ENCODE measurements around the gene PCNT.

PCNT gene

DNA sequence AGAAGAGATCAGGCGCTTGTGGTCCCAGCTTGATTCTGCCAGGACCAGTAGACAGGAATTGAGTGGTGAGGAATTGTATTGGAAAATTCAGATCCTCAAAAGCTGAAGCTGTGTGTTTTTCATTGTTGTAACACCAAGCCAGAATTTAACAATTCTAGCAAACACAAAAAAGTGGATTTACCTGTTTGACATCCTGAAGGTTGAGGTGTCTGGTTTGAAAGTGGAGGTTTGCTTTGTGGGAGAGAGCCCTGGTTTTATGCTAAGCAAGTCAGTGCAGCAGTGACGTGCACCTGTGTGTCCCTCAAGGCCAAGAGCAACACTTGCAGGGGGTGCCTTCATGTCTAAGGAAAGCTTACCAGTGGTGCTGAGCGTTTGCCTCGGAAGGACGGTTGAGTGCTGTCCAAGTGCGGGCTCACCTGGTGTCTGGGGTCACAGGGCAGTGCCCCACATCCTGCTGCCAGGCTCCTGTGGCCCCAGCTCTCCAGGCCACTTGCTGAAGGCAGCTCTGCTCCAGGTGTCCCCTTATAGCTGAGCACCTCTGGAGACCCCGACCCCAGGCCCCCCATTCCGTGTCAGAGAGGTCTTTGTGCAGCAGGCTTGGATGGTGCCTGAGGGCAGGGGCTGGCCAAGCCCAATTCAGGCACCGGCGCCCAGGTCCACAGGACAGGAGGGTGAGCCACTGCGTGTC is 27.7 kb downstream of the PCNT start:
- WGBS (ENCODE audit: insufficient coverage, insufficient read length) = no CpG with 5 or more reads among the region's 11 CpGs
- H3K4me3 ChIP-seq (ENCODE audit: low read length) = no peak overlapping the region
- no peak for DNase-seq (ENCODE audit: low read depth, low spot score)
- H3K4me1 ChIP-seq (ENCODE audit: control insufficient read depth, insufficient read depth, low read length) = no peaks in the 10 kb centered on the region; the same call in 1 of the 2 replicates
- no peaks in the 10 kb centered on the region for H3K9me3 ChIP-seq (ENCODE audit: control insufficient read depth, insufficient read depth, low read length)
- H3K27me3 ChIP-seq (ENCODE audit: control insufficient read depth, insufficient read depth, low read length) = no peaks in the 10 kb centered on the region
- H3K36me3 ChIP-seq (ENCODE audit: control insufficient read depth, insufficient read depth, low read length) = peaks cover 56% of the 10 kb centered on the region
- H3K27ac ChIP-seq (ENCODE audit: low read length) = no peak overlapping the region

DNA sequence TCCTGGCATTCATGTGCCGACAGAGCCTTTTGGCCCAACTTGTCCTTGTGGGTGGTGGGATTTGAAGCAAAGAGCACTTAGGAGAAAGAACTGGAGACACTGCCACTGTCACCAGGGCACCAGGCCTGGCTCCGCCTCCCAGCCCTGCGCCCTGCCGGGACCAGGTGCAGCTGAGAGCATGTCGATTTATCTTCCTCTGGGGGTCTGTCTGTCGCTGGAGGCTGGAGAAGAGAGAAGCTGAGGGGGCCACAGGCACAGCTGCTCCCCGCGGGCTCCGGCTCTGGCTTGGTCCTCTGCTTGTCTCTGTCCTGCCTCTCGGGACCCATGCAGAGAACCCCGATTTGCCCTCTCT is 28.2 kb downstream of the PCNT start:
- no peaks in the 10 kb centered on the region for H3K27me3 ChIP-seq (ENCODE audit: control insufficient read depth, insufficient read depth, low read length)
- H3K9me3 ChIP-seq (ENCODE audit: control insufficient read depth, insufficient read depth, low read length) = no peaks in the 10 kb centered on the region
- WGBS (ENCODE audit: insufficient coverage, insufficient read length) = no CpG with 5 or more reads among the region's 11 CpGs
- H3K27ac ChIP-seq (ENCODE audit: low read length) = no peak overlapping the region
- H3K36me3 ChIP-seq (ENCODE audit: control insufficient read depth, insufficient read depth, low read length) = peaks cover 56% of the 10 kb centered on the region
- H3K4me3 ChIP-seq (ENCODE audit: low read length) = no peak overlapping the region
- H3K4me1 ChIP-seq (ENCODE audit: control insufficient read depth, insufficient read depth, low read length) = no peaks in the 10 kb centered on the region; the same call in 1 of the 2 replicates
- DNase-seq (ENCODE audit: low read depth, low spot score) = no peak

DNA sequence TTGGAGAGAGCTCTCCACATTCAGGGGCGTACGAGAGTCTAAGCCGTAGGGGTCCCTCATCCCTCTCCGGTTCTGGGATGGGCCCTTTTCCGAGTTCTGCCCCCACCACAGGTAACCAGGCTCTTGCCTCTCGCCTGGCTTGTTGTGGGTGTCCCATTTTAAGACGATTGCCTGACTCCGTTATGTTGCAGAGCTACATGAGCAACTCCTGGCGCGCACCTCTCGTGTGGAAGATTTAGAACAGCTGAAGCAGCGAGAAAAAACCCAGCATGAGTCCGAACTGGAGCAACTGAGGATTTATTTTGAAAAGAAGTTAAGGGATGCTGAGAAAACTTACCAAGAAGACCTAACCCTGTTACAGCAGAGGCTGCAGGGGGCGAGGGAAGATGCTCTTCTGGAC is 29.0 kb downstream of the PCNT start:
- H3K4me3 ChIP-seq (ENCODE audit: low read length) = no peak overlapping the region
- WGBS (ENCODE audit: insufficient coverage, insufficient read length) = no CpG with 5 or more reads among the region's 14 CpGs
- H3K36me3 ChIP-seq (ENCODE audit: control insufficient read depth, insufficient read depth, low read length) = peaks cover 54% of the 10 kb centered on the region

DNA sequence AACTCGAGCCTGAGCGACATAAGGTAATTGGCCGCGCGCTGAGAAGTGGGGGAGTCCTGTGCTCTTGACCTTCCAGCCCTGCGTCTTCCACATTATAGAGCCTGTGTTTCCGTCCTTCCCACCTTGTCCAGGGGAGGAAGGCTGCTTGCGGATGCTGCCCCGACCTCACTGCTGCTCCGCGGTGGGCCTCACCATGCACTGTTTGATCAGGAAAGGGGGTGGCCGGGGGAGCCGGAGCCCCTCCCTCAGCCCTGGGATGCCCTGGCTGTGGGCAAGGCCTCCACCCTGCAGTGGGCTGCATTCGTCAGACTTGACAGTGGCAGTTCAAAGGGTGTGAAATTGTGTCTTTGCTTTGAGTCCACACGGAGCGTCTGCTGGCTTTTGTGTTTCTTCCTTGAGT is 30.1 kb downstream of the PCNT start:
- Histone ChIP-seq H3K4me3 (ENCODE audit: low read length) (no peak overlapping the region), H3K36me3 (ENCODE audit: control insufficient read depth, insufficient read depth, low read length) (peaks cover 53% of the 10 kb centered on the region), H3K27me3 (ENCODE audit: control insufficient read depth, insufficient read depth, low read length) (no peaks in the 10 kb centered on the region), H3K9me3 (ENCODE audit: control insufficient read depth, insufficient read depth, low read length) (no peaks in the 10 kb centered on the region), H3K27ac (ENCODE audit: low read length) (no peak overlapping the region), H3K4me1 (ENCODE audit: control insufficient read depth, insufficient read depth, low read length) (no peaks in the 10 kb centered on the region; the same call in 1 of the 2 replicates)
- no CpG with 5 or more reads among the region's 16 CpGs for WGBS (ENCODE audit: insufficient coverage, insufficient read length)
- DNase-seq (ENCODE audit: low read depth, low spot score) = no peak

More for the DNA sequence above, 29.0 kb downstream of the PCNT start:
- no peaks in the 10 kb centered on the region; the same call in 1 of the 2 replicates for H3K4me1 ChIP-seq (ENCODE audit: control insufficient read depth, insufficient read depth, low read length)
- no peaks in the 10 kb centered on the region for H3K27me3 ChIP-seq (ENCODE audit: control insufficient read depth, insufficient read depth, low read length)
- no peak for DNase-seq (ENCODE audit: low read depth, low spot score)
- no peaks in the 10 kb centered on the region for H3K9me3 ChIP-seq (ENCODE audit: control insufficient read depth, insufficient read depth, low read length)
- H3K27ac ChIP-seq (ENCODE audit: low read length) = no peak overlapping the region

GRCh38 chr21:46354518-46354917 is 30.6 kb downstream of the PCNT start:
- H3K27ac ChIP-seq (ENCODE audit: low read length) = no peak overlapping the region
- H3K4me3 ChIP-seq (ENCODE audit: low read length) = no peak overlapping the region
- H3K36me3 ChIP-seq (ENCODE audit: control insufficient read depth, insufficient read depth, low read length) = peaks cover 49% of the 10 kb centered on the region
- no CpG with 5 or more reads among the region's 13 CpGs for WGBS (ENCODE audit: insufficient coverage, insufficient read length)
- H3K4me1 ChIP-seq (ENCODE audit: control insufficient read depth, insufficient read depth, low read length) = no peaks in the 10 kb centered on the region; the same call in 1 of the 2 replicates
- DNase-seq (ENCODE audit: low read depth, low spot score) = no peak
- no peaks in the 10 kb centered on the region for H3K27me3 ChIP-seq (ENCODE audit: control insufficient read depth, insufficient read depth, low read length)
- H3K9me3 ChIP-seq (ENCODE audit: control insufficient read depth, insufficient read depth, low read length) = no peaks in the 10 kb centered on the region

DNA sequence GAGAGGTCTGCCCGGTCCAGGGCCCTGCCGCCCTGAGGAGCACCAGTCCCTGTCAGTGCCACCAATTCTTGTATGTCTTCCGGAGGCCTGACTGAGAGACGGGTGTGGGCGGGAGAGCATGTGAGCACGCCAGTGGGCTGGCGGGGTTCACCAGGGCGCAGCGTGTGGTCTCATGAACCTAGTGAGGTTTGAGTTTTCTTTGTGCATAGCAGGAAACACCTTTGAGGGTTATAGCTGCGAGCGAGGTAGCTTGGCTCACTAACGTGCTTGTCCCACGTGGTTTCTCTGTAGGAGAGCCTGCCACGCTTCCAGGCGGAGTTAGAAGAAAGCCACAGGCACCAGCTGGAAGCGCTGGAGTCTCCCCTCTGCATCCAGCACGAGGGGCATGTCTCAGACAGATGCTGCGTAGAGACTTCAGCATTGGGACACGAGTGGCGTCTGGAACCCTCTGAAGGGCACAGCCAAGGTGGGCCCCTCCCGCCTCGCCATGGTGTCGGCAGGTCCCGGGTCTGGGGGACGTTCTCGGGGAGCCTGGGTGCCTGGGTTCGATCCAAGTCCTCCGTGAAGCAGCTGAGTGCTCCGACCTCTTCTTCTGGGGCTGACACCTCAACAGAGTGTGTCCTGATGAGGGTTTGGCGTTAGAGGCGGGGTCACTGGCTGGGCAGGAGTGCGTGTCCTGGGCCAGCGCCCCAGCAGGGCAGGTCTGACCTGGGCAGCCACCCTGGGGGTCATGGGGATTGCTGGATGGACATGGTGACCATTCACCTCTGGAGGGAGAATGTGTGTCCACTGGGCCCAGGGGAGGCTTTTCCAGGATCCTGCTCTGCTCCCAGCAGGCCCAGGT is 31.4 kb downstream of the PCNT start:
- no peak for DNase-seq (ENCODE audit: low read depth, low spot score)
- peaks cover 47% of the 10 kb centered on the region for H3K36me3 ChIP-seq (ENCODE audit: control insufficient read depth, insufficient read depth, low read length)
- no peaks in the 10 kb centered on the region for H3K27me3 ChIP-seq (ENCODE audit: control insufficient read depth, insufficient read depth, low read length)
- H3K9me3 ChIP-seq (ENCODE audit: control insufficient read depth, insufficient read depth, low read length) = no peaks in the 10 kb centered on the region
- WGBS (ENCODE audit: insufficient coverage, insufficient read length) = no CpG with 5 or more reads among the region's 33 CpGs
- H3K27ac ChIP-seq (ENCODE audit: low read length) = no peak overlapping the region
- H3K4me1 ChIP-seq (ENCODE audit: control insufficient read depth, insufficient read depth, low read length) = no peaks in the 10 kb centered on the region; the same call in 1 of the 2 replicates
- no peak overlapping the region for H3K4me3 ChIP-seq (ENCODE audit: low read length)

GRCh38 chr21:46356005-46356338 is 32.0 kb downstream of the PCNT start:
- Histone ChIP-seq H3K4me1 (ENCODE audit: control insufficient read depth, insufficient read depth, low read length) (no peaks in the 10 kb centered on the region; the same call in 1 of the 2 replicates), H3K36me3 (ENCODE audit: control insufficient read depth, insufficient read depth, low read length) (peaks cover 46% of the 10 kb centered on the region), H3K9me3 (ENCODE audit: control insufficient read depth, insufficient read depth, low read length) (no peaks in the 10 kb centered on the region), H3K27ac (ENCODE audit: low read length) (no peak overlapping the region), H3K4me3 (ENCODE audit: low read length) (no peak overlapping the region; the same call in 1 of the 2 replicates), H3K27me3 (ENCODE audit: control insufficient read depth, insufficient read depth, low read length) (no peaks in the 10 kb centered on the region)
- no peak for DNase-seq (ENCODE audit: low read depth, low spot score)
- no CpG with 5 or more reads among the region's 13 CpGs for WGBS (ENCODE audit: insufficient coverage, insufficient read length)

GRCh38 chr21:46356494-46357334 is 32.8 kb downstream of the PCNT start:
- WGBS (ENCODE audit: insufficient coverage, insufficient read length) = no CpG with 5 or more reads among the region's 23 CpGs
- Histone ChIP-seq H3K27me3 (ENCODE audit: control insufficient read depth, insufficient read depth, low read length) (no peaks in the 10 kb centered on the region), H3K27ac (ENCODE audit: low read length) (no peak overlapping the region), H3K9me3 (ENCODE audit: control insufficient read depth, insufficient read depth, low read length) (no peaks in the 10 kb centered on the region), H3K4me3 (ENCODE audit: low read length) (no peak overlapping the region), H3K36me3 (ENCODE audit: control insufficient read depth, insufficient read depth, low read length) (peaks cover 40% of the 10 kb centered on the region), H3K4me1 (ENCODE audit: control insufficient read depth, insufficient read depth, low read length) (no peaks in the 10 kb centered on the region; the same call in 1 of the 2 replicates)
- no peak for DNase-seq (ENCODE audit: low read depth, low spot score)

- Histone ChIP-seq H3K27ac (ENCODE audit: low read length) (no peak overlapping the region), H3K36me3 (ENCODE audit: control insufficient read depth, insufficient read depth, low read length) (peaks cover 39% of the 10 kb centered on the region), H3K9me3 (ENCODE audit: control insufficient read depth, insufficient read depth, low read length) (no peaks in the 10 kb centered on the region), H3K4me1 (ENCODE audit: control insufficient read depth, insufficient read depth, low read length) (no peaks in the 10 kb centered on the region; the same call in 1 of the 2 replicates), H3K4me3 (ENCODE audit: low read length) (no peak overlapping the region), H3K27me3 (ENCODE audit: control insufficient read depth, insufficient read depth, low read length) (no peaks in the 10 kb centered on the region)
- no CpG with 5 or more reads among the region's 4 CpGs for WGBS (ENCODE audit: insufficient coverage, insufficient read length)
- no peak for DNase-seq (ENCODE audit: low read depth, low spot score)
Measured at GRCh38 chr21:46357335-46357604, 33.3 kb downstream of the PCNT start.

GRCh38 chr21:46357684-46358425 is 33.9 kb downstream of the PCNT start:
- peaks cover 39% of the 10 kb centered on the region for H3K36me3 ChIP-seq (ENCODE audit: control insufficient read depth, insufficient read depth, low read length)
- no peak for DNase-seq (ENCODE audit: low read depth, low spot score)

More at GRCh38 chr21:46357684-46358425, 33.9 kb downstream of the PCNT start:
- Histone ChIP-seq H3K27ac (ENCODE audit: low read length) (no peak overlapping the region), H3K27me3 (ENCODE audit: control insufficient read depth, insufficient read depth, low read length) (no peaks in the 10 kb centered on the region), H3K4me3 (ENCODE audit: low read length) (no peak overlapping the region), H3K4me1 (ENCODE audit: control insufficient read depth, insufficient read depth, low read length) (no peaks in the 10 kb centered on the region; the same call in 1 of the 2 replicates), H3K9me3 (ENCODE audit: control insufficient read depth, insufficient read depth, low read length) (no peaks in the 10 kb centered on the region)
- no CpG with 5 or more reads among the region's 19 CpGs for WGBS (ENCODE audit: insufficient coverage, insufficient read length)

Measured in iPS DF 6.9 (cell line).